Panc1 (cell line): Measurements from ENCODE around the gene ADAMTS15.

Experiments
- CTCF ChIP-seq: fragments of 450-650 bp; IDR thresholded peaks from 2 replicates; pipeline ENCODE4 v1.5.1; 2017; ENCODE audit warnings: mild to moderate bottlenecking
- TCF7L2 ChIP-seq: IDR thresholded peaks from 2 replicates; pipeline ENCODE4 v1.6.1; 2011; ENCODE audit warnings: mild to moderate bottlenecking, low read depth, low read length, inconsistent platforms

GRCh38 chr11:130414107-130415080 lies 34.1 kb upstream of the ADAMTS15 start:
- TF ChIP-seq CTCF (no peak), TCF7L2 (no peak)
